Measurements from ENCODE around the gene GPR32. TPM values are rescaled to one million over a fixed set of nuclear protein-coding genes. Genes with fewer than 3 reads are reported as not detected.
"Not testable (repeated sequence)": the region's sequence is repeated elsewhere in the genome, so short reads cannot be mapped to it uniquely, and the experiment has no call there.

The GPR32 gene
- total and polyA plus RNA-seq, 2 donors from 2014 or later = not detected

- H3K27ac ChIP-seq (ENCODE audit: low read depth in 2 of 2, low read length in 2 of 2) = no peak overlapping the region
- H3K4me3 ChIP-seq (ENCODE audit: low read length in 3 of 3) = no peak overlapping the region
- FAIRE-seq = no peak
- H3K36me3 ChIP-seq (ENCODE audit: control insufficient read depth in 2 of 3, insufficient read depth in 3 of 3, low read length in 3 of 3) = no peaks in the 10 kb centered on the region
- H3K9ac ChIP-seq (ENCODE audit: low read length in 3 of 3) = no peak overlapping the region
- H3K27me3 ChIP-seq (ENCODE audit: control insufficient read depth, insufficient read depth, low read length) = peaks cover 22% of the 10 kb centered on the region
- no peak for TF ChIP-seq CTCF (IDR thresholded peaks at IDR 0.05; ENCODE audit: borderline replicate concordance, extremely low read depth, insufficient read depth)
- H3K9me3 ChIP-seq (ENCODE audit: control insufficient read depth in 2 of 3, insufficient read depth in 1 of 3, low read length in 3 of 3) = no peaks in the 10 kb centered on the region
- intact Hi-C loops (cut with DNase I) = no loop called here
- no peaks in the 10 kb centered on the region for H3K4me1 ChIP-seq (ENCODE audit: control insufficient read depth in 2 of 3, insufficient read depth in 2 of 3, low read depth in 1 of 3, low read length in 3 of 3)
- no peak for DNase-seq
These were observed 9.5 kb downstream of the GPR32 start for GRCh38 chr19:50779504-50780457.

- TF ChIP-seq CTCF (IDR thresholded peaks at IDR 0.05; ENCODE audit: borderline replicate concordance, extremely low read depth, insufficient read depth) = no peak
- Histone ChIP-seq H3K9ac (ENCODE audit: low read length in 3 of 3) (no peak overlapping the region), H3K4me3 (ENCODE audit: low read length in 3 of 3) (no peak overlapping the region), H3K36me3 (ENCODE audit: control insufficient read depth in 2 of 3, insufficient read depth in 3 of 3, low read length in 3 of 3) (no peaks in the 10 kb centered on the region), H3K4me1 (ENCODE audit: control insufficient read depth in 2 of 3, insufficient read depth in 2 of 3, low read depth in 1 of 3, low read length in 3 of 3) (no peaks in the 10 kb centered on the region), H3K27ac (ENCODE audit: low read depth in 2 of 2, low read length in 2 of 2) (no peak overlapping the region), H3K27me3 (ENCODE audit: control insufficient read depth, insufficient read depth, low read length) (peaks cover 22% of the 10 kb centered on the region), H3K9me3 (ENCODE audit: control insufficient read depth in 2 of 3, insufficient read depth in 1 of 3, low read length in 3 of 3) (no peaks in the 10 kb centered on the region)
- no peak for DNase-seq
- no peak for FAIRE-seq
- intact Hi-C loops (cut with DNase I) = no loop called here
These were observed 10.6 kb downstream of the GPR32 start for GRCh38 chr19:50780753-50781435.

- H3K4me3 ChIP-seq (ENCODE audit: low read length in 3 of 3); H3K27ac ChIP-seq (ENCODE audit: low read depth in 2 of 2, low read length in 2 of 2); H3K36me3 ChIP-seq (ENCODE audit: control insufficient read depth in 2 of 3, insufficient read depth in 3 of 3, low read length in 3 of 3); intact Hi-C loops (cut with DNase I); H3K4me1 ChIP-seq (ENCODE audit: control insufficient read depth in 2 of 3, insufficient read depth in 2 of 3, low read depth in 1 of 3, low read length in 3 of 3); H3K9me3 ChIP-seq (ENCODE audit: control insufficient read depth in 2 of 3, insufficient read depth in 1 of 3, low read length in 3 of 3); H3K9ac ChIP-seq (ENCODE audit: low read length in 3 of 3); DNase-seq; FAIRE-seq: not testable (repeated sequence)
- H3K27me3 ChIP-seq (ENCODE audit: control insufficient read depth, insufficient read depth, low read length) = peaks cover 12% of the 10 kb centered on the region
These were observed 13.5 kb downstream of the GPR32 start for GRCh38 chr19:50783848-50784152.

DNA sequence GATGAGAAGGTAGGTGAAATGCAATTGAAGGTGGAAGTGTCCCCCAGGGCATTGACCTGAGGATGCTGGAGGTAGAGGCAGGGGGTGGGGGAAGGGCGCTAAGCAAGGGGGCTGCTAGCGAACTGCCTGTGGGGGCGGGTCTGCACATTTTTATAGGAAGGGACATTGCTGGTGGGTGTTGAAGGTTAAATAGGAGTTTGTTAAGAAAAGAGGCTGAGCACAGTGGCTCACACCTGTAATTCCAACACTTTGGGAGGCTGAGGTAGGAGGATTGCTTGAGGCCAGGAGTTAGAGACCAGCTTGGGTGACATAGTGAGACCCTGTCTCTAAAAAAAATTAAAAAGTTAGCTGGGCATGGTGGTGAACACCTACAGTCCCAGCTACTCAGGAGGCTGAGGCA is 14.4 kb downstream of the GPR32 start:
- intact Hi-C loops (cut with DNase I) = no loop called here
- Histone ChIP-seq H3K9ac (ENCODE audit: low read length in 3 of 3) (no peak overlapping the region), H3K4me1 (ENCODE audit: control insufficient read depth in 2 of 3, insufficient read depth in 2 of 3, low read depth in 1 of 3, low read length in 3 of 3) (no peaks in the 10 kb centered on the region), H3K9me3 (ENCODE audit: control insufficient read depth in 2 of 3, insufficient read depth in 1 of 3, low read length in 3 of 3) (no peaks in the 10 kb centered on the region), H3K4me3 (ENCODE audit: low read length in 3 of 3) (no peak overlapping the region), H3K27me3 (ENCODE audit: control insufficient read depth, insufficient read depth, low read length) (peaks cover 3% of the 10 kb centered on the region), H3K27ac (ENCODE audit: low read depth in 2 of 2, low read length in 2 of 2) (no peak overlapping the region), H3K36me3 (ENCODE audit: control insufficient read depth in 2 of 3, insufficient read depth in 3 of 3, low read length in 3 of 3) (no peaks in the 10 kb centered on the region)
- FAIRE-seq (no peak), DNase-seq (no peak)
- no peak for TF ChIP-seq CTCF (IDR thresholded peaks at IDR 0.05; ENCODE audit: borderline replicate concordance, extremely low read depth, insufficient read depth)
